ENCODE results near the gene PHYKPL.

- TF ChIP-seq CTCF (IDR thresholded peaks at IDR 0.05) (no peak), POLR2A (IDR thresholded peaks at IDR 0.05) (no peak)
These were observed 2.7 kb downstream of the PHYKPL start for GRCh38 chr5:178229861-178230260.
